Psoas muscle (tissue), 8 donors: ENCODE measurements around the gene FSHB. TPM values are rescaled to one million over a fixed set of nuclear protein-coding genes. Genes with fewer than 3 reads are reported as not detected.
"Not testable (repeated sequence)": the region's sequence is repeated elsewhere in the genome, so short reads cannot be mapped to it uniquely, and the experiment has no call there.

Experiments used
- ATAC-seq, 4 donors: fragments of 200-7000 bp; cut with Tn5 transposase; one replicate each; pipeline ENCODE4 v1.9.1; 2020; ENCODE audit warnings: moderate library complexity in 3 of 4, mild to moderate bottlenecking in 2 of 4
- DNase-seq, 2 donors: peaks; one replicate each; pipeline ENCODE4 v3.0.0-alpha.2; 2020
- H3K27ac ChIP-seq: fragments of 200-600 bp; one replicate; pipeline ENCODE4 v1.8.0; 2022
- H3K27me3 ChIP-seq, 3 donors: fragments of 200-600 bp in 1 of 3; one replicate each; pipeline versions ENCODE4 v1.6.1 to v1.8.0; 2013 to 2022; ENCODE audit warnings: low read length in 2 of 3, mild to moderate bottlenecking in 2 of 3, moderate library complexity in 1 of 3; ENCODE audit not compliant: insufficient read depth in 3 of 3
- H3K36me3 ChIP-seq, 2 donors: fragments of 200-600 bp in 1 of 2; one replicate each; pipeline versions ENCODE4 v1.6.1 to v1.8.0; 2013 to 2022; ENCODE audit warnings: low read depth in 1 of 2, mild to moderate bottlenecking in 1 of 2, moderate library complexity in 1 of 2; ENCODE audit not compliant: insufficient read depth in 1 of 2
- H3K4me1 ChIP-seq: fragments of 200-600 bp; one replicate; pipeline ENCODE4 v1.8.0; 2022
- H3K4me3 ChIP-seq: fragments of 200-600 bp; one replicate; pipeline ENCODE4 v1.8.0; 2022; ENCODE audit warnings: mild to moderate bottlenecking
- H3K9me3 ChIP-seq: fragments of 200-600 bp; one replicate; pipeline ENCODE4 v1.8.0; 2022
- CTCF ChIP-seq: fragments of 200-600 bp; IDR thresholded peaks from one replicate; pipeline ENCODE4 v1.8.0; 2022; ENCODE audit warnings: antibody characterized with exemption
- WGBS, 3 donors: extraction: QIAGEN DNeasy Blood & Tissue Kit; methylation state at CpG; one replicate each; pipeline versions ENCODE4 v1.1.6 to v1.1.7; 2013; 5-methylcytosine and 5-hydroxymethylcytosine counted together
- intact Hi-C, 2 donors: fragments of 100-400 bp; cut with DNase I; formaldehyde crosslinking; loops; one replicate each; pipeline versions ENCODE4 v1.11.0 to v1.14.2; 2022
- polyA plus RNA-seq, 3 donors: library from polyadenylated mRNA; stranded (reverse); fragments of 200-250 nt; gene quantifications; one replicate each; pipeline ENCODE4 v1.2.3, GENCODE V29; 2013
- total RNA-seq, 4 donors: library from RNA; stranded (reverse); fragmentation: NEBNext Ultra II Directional in 2 of 4; extraction: Animal tissue kit (Norgen Biotek cat#: 25700) in 2 of 4; gene quantifications; one replicate each; pipeline versions ENCODE4 v1.2.1 to v1.2.4, GENCODE V29; 2021 to 2023
- donor health status: healthy with polysubstance abuse.
- donor health status: DM: no; HTN: no; CAD: no; lungs with moderate emphysema.
- donor health status: Bipolar disorder and iron deficiency.
- donor health status: healthy.
- donor health status: DM: yes; HTN: yes; CAD: no.
- donor health status: DM: no; HTN: no; CAD: no.
- donor health status: DM: no; HTN: no; CAD: no.
- donor health status: DM: yes; HTN: yes; CAD: no.

Gene FSHB
- total and polyA plus RNA-seq, 7 donors, result not detected

- Histone ChIP-seq H3K9me3 (no peaks in the 10 kb centered on the region), H3K27me3 (no peaks in the 10 kb centered on the region), H3K27ac (no peak overlapping the region), H3K4me1 (no peaks in the 10 kb centered on the region), H3K4me3 (no peak overlapping the region), H3K36me3 (no peaks in the 10 kb centered on the region)
- DNase-seq (no peak), ATAC-seq (no peak)
- intact Hi-C loops, result no loop called here
- TF ChIP-seq CTCF, result no peak
- 51 to 61% (median 59%) methylated on average over 3 of the region's 3 CpGs for WGBS, 3 donors
Measured at GRCh38 chr11:30257058-30257457, 26.2 kb downstream of the FSHB start.

GRCh38 chr11:30258679-30259078, 27.9 kb downstream of the FSHB start:
- Histone ChIP-seq H3K9me3 (no peaks in the 10 kb centered on the region), H3K27ac (no peak overlapping the region), H3K4me1 (no peaks in the 10 kb centered on the region), H3K36me3 (no peaks in the 10 kb centered on the region), H3K27me3 (no peaks in the 10 kb centered on the region), H3K4me3 (no peak overlapping the region)
- ATAC-seq (no peak), DNase-seq (no peak)
- TF ChIP-seq CTCF, result no peak
- intact Hi-C loops, result no loop called here
- WGBS, 3 donors, result 26 to 33% (median 28%) methylated on average over 1 of the region's 1 CpG

- intact Hi-C loops, result no loop called here
- Histone ChIP-seq H3K27me3 (no peaks in the 10 kb centered on the region), H3K27ac (no peak overlapping the region), H3K36me3 (no peaks in the 10 kb centered on the region), H3K4me3 (no peak overlapping the region), H3K9me3 (no peaks in the 10 kb centered on the region), H3K4me1 (no peaks in the 10 kb centered on the region)
- no peak for TF ChIP-seq CTCF
- ATAC-seq, result no peak
- 69 to 73% (median 71%) methylated on average over 1 of the region's 1 CpG for WGBS, 3 donors
- DNase-seq, result no peak
Measured at GRCh38 chr11:30260813-30261212, 30.0 kb downstream of the FSHB start.

- TF ChIP-seq CTCF, result no peak
- no peak overlapping the region for H3K4me3 ChIP-seq
- no peaks in the 10 kb centered on the region for H3K36me3 ChIP-seq
- H3K27ac ChIP-seq, result no peak overlapping the region
- no peak for ATAC-seq
- no peak for DNase-seq
- H3K27me3 ChIP-seq, result no peaks in the 10 kb centered on the region
- intact Hi-C loops, result no loop called here
- no peaks in the 10 kb centered on the region for H3K9me3 ChIP-seq
- WGBS, 3 donors, result 34 to 46% (median 44%) methylated on average over 1 of the region's 1 CpG
- H3K4me1 ChIP-seq, result no peaks in the 10 kb centered on the region
Measured at GRCh38 chr11:30261821-30262220, 31.0 kb downstream of the FSHB start.

GRCh38 chr11:30268638-30269037, 37.8 kb downstream of the FSHB start:
- intact Hi-C loops, result not testable (repeated sequence)
- 87 to 98% (median 88%) methylated on average over 4 to 9 of the region's 9 CpGs for WGBS, 3 donors

More at GRCh38 chr11:30268638-30269037, 37.8 kb downstream of the FSHB start:
- DNase-seq, H3K27me3 ChIP-seq, H3K4me1 ChIP-seq, H3K27ac ChIP-seq, H3K36me3 ChIP-seq, ATAC-seq, H3K9me3 ChIP-seq, H3K4me3 ChIP-seq: not testable (repeated sequence)
